CD14-positive monocyte (primary cell): ENCODE data around the gene C10orf95. TPM values are rescaled to one million over a fixed set of nuclear protein-coding genes. Genes with fewer than 3 reads are reported as not detected.

Source experiments
- DNase-seq, 3 donors: peaks; one replicate each; pipeline ENCODE4 v3.0.0-alpha.2; 2011 to 2022
- H2AFZ ChIP-seq: 2 replicates; pipeline ENCODE4 v1.6.0; 2012; ENCODE audit warnings: mild to moderate bottlenecking, low read depth, low read length, inconsistent platforms; ENCODE audit not compliant: insufficient read depth, poor library complexity, severe bottlenecking
- H3K27ac ChIP-seq, 2 donors: 1 replicate in 1 of 2; 2 replicates in 1 of 2; pipeline ENCODE4 v1.5.1; 2012 to 2013; ENCODE audit warnings: low read length in 2 of 2, control low read depth in 1 of 2, inconsistent platforms in 1 of 2, low read depth in 1 of 2, mild to moderate bottlenecking in 1 of 2
- H3K27me3 ChIP-seq, 2 donors: one replicate each; pipeline versions ENCODE4 v1.6.0 to v1.6.1; 2011 to 2013; ENCODE audit warnings: low read length in 2 of 2; ENCODE audit not compliant: control insufficient read depth in 2 of 2, insufficient read depth in 2 of 2
- H3K36me3 ChIP-seq, 2 donors: replicated peaks in 1 of 2; 1 replicate in 1 of 2; 2 replicates in 1 of 2; pipeline versions ENCODE4 v1.5.1 to v1.6.1; 2012 to 2013; ENCODE audit warnings: low read length in 2 of 2, control low read depth in 1 of 2, inconsistent platforms in 1 of 2, mild to moderate bottlenecking in 1 of 2; ENCODE audit not compliant: insufficient read depth in 2 of 2, control insufficient read depth in 1 of 2
- H3K4me1 ChIP-seq, 2 donors: 1 replicate in 1 of 2; 2 replicates in 1 of 2; pipeline versions ENCODE4 v1.5.1 to v1.6.1; 2012 to 2013; ENCODE audit warnings: low read length in 2 of 2, control low read depth in 1 of 2, inconsistent platforms in 1 of 2, mild to moderate bottlenecking in 1 of 2, moderate library complexity in 1 of 2; ENCODE audit not compliant: insufficient read depth in 2 of 2, control insufficient read depth in 1 of 2
- H3K4me2 ChIP-seq: replicated peaks from 2 replicates; pipeline ENCODE3; 2012; ENCODE audit warnings: low read length, moderate library complexity, mild to moderate bottlenecking; ENCODE audit not compliant: poor library complexity, severe bottlenecking; ENCODE audit errors: extremely low read depth
- H3K4me3 ChIP-seq, 3 experiments: fragments of 200-600 bp in 1 of 3; sonication (generic) in 1 of 3; replicated peaks in 1 of 3; 1 replicate in 2 of 3; 2 replicates in 1 of 3; pipeline ENCODE4 v1.5.1; 2011 to 2013; ENCODE audit warnings: low read length in 3 of 3, mild to moderate bottlenecking in 3 of 3, control low read depth in 2 of 3, low read depth in 2 of 3, inconsistent platforms in 1 of 3, moderate library complexity in 1 of 3
- H3K79me2 ChIP-seq: 2 replicates; pipeline ENCODE4 v1.6.0; 2012; ENCODE audit warnings: mild to moderate bottlenecking, control low read depth, inconsistent platforms, low read length, moderate library complexity; ENCODE audit not compliant: insufficient read depth
- H3K9ac ChIP-seq: 2 replicates; pipeline ENCODE4 v1.6.0; 2017; ENCODE audit warnings: low read length, mild to moderate bottlenecking; ENCODE audit not compliant: insufficient read depth, poor library complexity, severe bottlenecking
- H3K9me3 ChIP-seq, 2 donors: replicated peaks in 1 of 2; 1 replicate in 1 of 2; 2 replicates in 1 of 2; pipeline versions ENCODE4 v1.5.1 to v1.6.1; 2012 to 2013; ENCODE audit warnings: low read length in 2 of 2, control low read depth in 1 of 2; ENCODE audit not compliant: control insufficient read depth in 1 of 2, insufficient read depth in 1 of 2
- H4K20me1 ChIP-seq: 2 replicates; pipeline ENCODE4 v1.6.0; 2012; ENCODE audit warnings: mild to moderate bottlenecking, low read length, control low read depth, moderate library complexity; ENCODE audit not compliant: insufficient read depth
- H3K27ac Mint-ChIP-seq, 7 donors: one replicate each; pipeline ENCODE4 v1.8.0; 2020; ENCODE audit warnings: mild to moderate bottlenecking in 7 of 7, mixed read lengths in 7 of 7, moderate library complexity in 6 of 7, inconsistent platforms in 2 of 7
- H3K27me3 Mint-ChIP-seq, 3 donors: one replicate each; pipeline ENCODE4 v1.8.0; 2021 to 2022; ENCODE audit warnings: low read depth in 3 of 3, mild to moderate bottlenecking in 3 of 3, mixed read lengths in 3 of 3, moderate library complexity in 3 of 3, inconsistent platforms in 1 of 3
- H3K36me3 Mint-ChIP-seq, 2 donors: one replicate each; pipeline ENCODE4 v1.8.0; 2020; ENCODE audit warnings: mixed read lengths in 2 of 2, inconsistent platforms in 1 of 2, mild to moderate bottlenecking in 1 of 2
- H3K4me1 Mint-ChIP-seq: one replicate; pipeline ENCODE4 v1.8.0; 2020; ENCODE audit warnings: mild to moderate bottlenecking, mixed read lengths
- H3K4me3 Mint-ChIP-seq, 2 donors: one replicate each; pipeline ENCODE4 v1.8.0; 2020; ENCODE audit warnings: mild to moderate bottlenecking in 2 of 2, mixed read lengths in 2 of 2, moderate library complexity in 1 of 2
- H3K9me3 Mint-ChIP-seq, 7 donors: one replicate each; pipeline ENCODE4 v1.8.0; 2020 to 2022; ENCODE audit warnings: mixed read lengths in 7 of 7, mild to moderate bottlenecking in 6 of 7, moderate library complexity in 6 of 7, inconsistent platforms in 2 of 7
- WGBS: methylation state at CpG from one replicate; pipeline ENCODE4 v1.1.5; 2013; ENCODE audit warnings: missing lambda C conversion rate; ENCODE audit not compliant: insufficient coverage; 5-methylcytosine and 5-hydroxymethylcytosine counted together
- intact Hi-C, 2 donors: fragments of 100-400 bp; cut with micrococcal nuclease; formaldehyde crosslinking; loops; one replicate each; pipeline versions ENCODE4 v1.15.0 to v1.15.1; 2023
- polyA plus RNA-seq, 3 donors: library from polyadenylated mRNA; depleted of rRNA in 1 of 3; unstranded in 2 of 3; stranded (reverse) in 1 of 3; fragments of 300-500 nt in 2 of 3; fragments of >200 nt in 1 of 3; fragmentation: Illumina TruSeq in 2 of 3; gene quantifications; 1 replicate in 2 of 3; 2 replicates in 1 of 3; pipeline ENCODE4 v1.2.3, GENCODE V29; 2012 to 2021
- TF ChIP-seq, protein P1 (sequence below): fragments of 200-600 bp; IDR thresholded peaks from one replicate; pipeline ENCODE4 v1.8.0; 2022; ENCODE audit warnings: antibody characterized with exemption, mild to moderate bottlenecking

C10orf95 gene
- polyA plus RNA-seq, 3 donors, result 0.27 TPM; not detected in 2

GRCh38 chr10:102438374-102438773 is 13.0 kb downstream of the C10orf95 start:
- Mint-ChIP-seq H3K27ac (no peak overlapping the region), H3K36me3 (no peaks in the 10 kb centered on the region), H3K9me3 (peaks cover 0 to 1% (median 0%) of the 10 kb centered on the region in 7 donors), H3K4me1 (peaks cover 34% of the 10 kb centered on the region), H3K27me3 (peaks cover 0 to 3% (median 2%) of the 10 kb centered on the region in 3 donors), H3K4me3 (no peak overlapping the region)
- H3K36me3 ChIP-seq, result no peaks in the 10 kb centered on the region
- no peaks in the 10 kb centered on the region for H3K27me3 ChIP-seq
- no peaks in the 10 kb centered on the region for H3K9me3 ChIP-seq
- no peaks in the 10 kb centered on the region for H3K79me2 ChIP-seq
- no peaks in the 10 kb centered on the region for H4K20me1 ChIP-seq
- peaks cover 21 to 25% of the 10 kb centered on the region in 2 donors for H3K4me1 ChIP-seq
- no peak for DNase-seq
- H3K9ac ChIP-seq, result no peak overlapping the region
- intact Hi-C loops, result loop anchor here in 1 of 2 donors (5.0 kb wide), 1 partner anchor 39 kb away; no protein-coding TSS in a partner anchor
- WGBS, result 0% methylated on average over 1 of the region's 1 CpG
- no peak overlapping the region for H3K4me3 ChIP-seq
- TF ChIP-seq, protein P1, sequence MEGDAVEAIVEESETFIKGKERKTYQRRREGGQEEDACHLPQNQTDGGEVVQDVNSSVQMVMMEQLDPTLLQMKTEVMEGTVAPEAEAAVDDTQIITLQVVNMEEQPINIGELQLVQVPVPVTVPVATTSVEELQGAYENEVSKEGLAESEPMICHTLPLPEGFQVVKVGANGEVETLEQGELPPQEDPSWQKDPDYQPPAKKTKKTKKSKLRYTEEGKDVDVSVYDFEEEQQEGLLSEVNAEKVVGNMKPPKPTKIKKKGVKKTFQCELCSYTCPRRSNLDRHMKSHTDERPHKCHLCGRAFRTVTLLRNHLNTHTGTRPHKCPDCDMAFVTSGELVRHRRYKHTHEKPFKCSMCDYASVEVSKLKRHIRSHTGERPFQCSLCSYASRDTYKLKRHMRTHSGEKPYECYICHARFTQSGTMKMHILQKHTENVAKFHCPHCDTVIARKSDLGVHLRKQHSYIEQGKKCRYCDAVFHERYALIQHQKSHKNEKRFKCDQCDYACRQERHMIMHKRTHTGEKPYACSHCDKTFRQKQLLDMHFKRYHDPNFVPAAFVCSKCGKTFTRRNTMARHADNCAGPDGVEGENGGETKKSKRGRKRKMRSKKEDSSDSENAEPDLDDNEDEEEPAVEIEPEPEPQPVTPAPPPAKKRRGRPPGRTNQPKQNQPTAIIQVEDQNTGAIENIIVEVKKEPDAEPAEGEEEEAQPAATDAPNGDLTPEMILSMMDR, result no peak
- H2AFZ ChIP-seq, result no peak overlapping the region
- no peak overlapping the region for H3K4me2 ChIP-seq
- no peak overlapping the region for H3K27ac ChIP-seq

DNA sequence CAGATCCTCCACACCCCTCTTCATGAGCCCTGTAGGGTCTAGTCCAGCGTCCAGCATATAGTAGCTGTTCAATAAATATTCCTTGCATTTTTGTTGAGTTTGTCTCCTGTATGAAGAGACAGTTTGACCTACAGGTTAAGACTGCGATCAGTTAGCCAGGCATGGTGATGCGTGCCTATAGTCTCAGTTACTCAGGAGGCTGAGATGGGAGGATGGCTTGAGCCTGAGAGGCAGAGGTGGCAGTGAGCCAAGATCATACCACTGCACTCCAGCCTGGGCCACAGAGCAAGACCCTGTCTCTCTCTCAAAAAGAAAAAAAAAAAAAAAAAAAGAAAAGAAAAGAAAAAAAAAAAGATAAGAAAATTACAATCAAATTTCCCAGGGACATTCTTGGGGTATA is 13.8 kb downstream of the C10orf95 start:
- H3K36me3 Mint-ChIP-seq, result no peaks in the 10 kb centered on the region
- no peak for DNase-seq
- no peaks in the 10 kb centered on the region for H3K27me3 ChIP-seq
- H3K27ac Mint-ChIP-seq, result no peak overlapping the region
- H4K20me1 ChIP-seq, result no peaks in the 10 kb centered on the region
- 100% methylated on average over 1 of the region's 3 CpGs for WGBS
- no peaks in the 10 kb centered on the region for H3K9me3 ChIP-seq
- no peak overlapping the region for H3K4me3 Mint-ChIP-seq
- H3K27me3 Mint-ChIP-seq, result peaks cover 0 to 3% (median 2%) of the 10 kb centered on the region in 3 donors
- no peak overlapping the region for H3K27ac ChIP-seq
- no peak overlapping the region for H3K9ac ChIP-seq
- intact Hi-C loops, result loop anchor here in 1 of 2 donors (5.0 kb wide), 1 partner anchor 40 kb away; no protein-coding TSS in a partner anchor
- no peak overlapping the region for H2AFZ ChIP-seq
- H3K4me3 ChIP-seq, result no peak overlapping the region
- H3K4me1 Mint-ChIP-seq, result peaks cover 37% of the 10 kb centered on the region
- H3K4me2 ChIP-seq, result no peak overlapping the region
- no peaks in the 10 kb centered on the region for H3K36me3 ChIP-seq
- no peaks in the 10 kb centered on the region for H3K79me2 ChIP-seq
- peaks cover 29 to 32% of the 10 kb centered on the region in 2 donors for H3K4me1 ChIP-seq
- no peaks in the 10 kb centered on the region for H3K9me3 Mint-ChIP-seq
- TF ChIP-seq, protein P1, result no peak
